Activated naive CD8-positive, alpha-beta T cell treated with anti-CD3 and anti-CD28 coated beads, Interleukin-2, amount 50 U/mL, for 24 hours (primary cell): Measurements from ENCODE around the gene SLC11A2.
A peak's percentile ranks its signal among the peaks of the same experiment; 100 is the strongest.

Experiments
- ATAC-seq: fragments of 150-1000 bp; cut with Tn5 transposase; one replicate; pipeline ENCODE4 v1.10.0; 2021
- DNase-seq: peaks from one replicate; pipeline ENCODE4 v3.0.0; 2021
- H3K27ac Mint-ChIP-seq: one replicate; pipeline ENCODE4 v1.8.0; 2021; ENCODE audit warnings: mild to moderate bottlenecking, mixed read lengths
- H3K27me3 Mint-ChIP-seq: one replicate; pipeline ENCODE4 v1.8.0; 2021; ENCODE audit warnings: mixed read lengths
- H3K36me3 Mint-ChIP-seq: one replicate; pipeline ENCODE4 v1.8.0; 2021; ENCODE audit warnings: low read depth, mixed read lengths
- H3K4me1 Mint-ChIP-seq: one replicate; pipeline ENCODE4 v1.8.0; 2021; ENCODE audit warnings: mixed read lengths
- H3K4me3 Mint-ChIP-seq: one replicate; pipeline ENCODE4 v1.8.0; 2021; ENCODE audit warnings: mild to moderate bottlenecking, moderate library complexity, mixed read lengths
- H3K9me3 Mint-ChIP-seq: one replicate; pipeline ENCODE4 v1.8.0; 2021; ENCODE audit warnings: mixed read lengths

SLC11A2 gene

GRCh38 chr12:50990791-50991190 is 35.4 kb downstream of the SLC11A2 start:
- Mint-ChIP-seq H3K4me3 (no peak overlapping the region), H3K27me3 (no peaks in the 10 kb centered on the region), H3K9me3 (no peaks in the 10 kb centered on the region), H3K36me3 (peaks cover 58% of the 10 kb centered on the region), H3K4me1 (peaks cover 34% of the 10 kb centered on the region), H3K27ac (peak overlapping the region; percentile 67)
- no peak for ATAC-seq
- no peak for DNase-seq

- no peak for DNase-seq
- Mint-ChIP-seq H3K4me1 (peaks cover 39% of the 10 kb centered on the region), H3K4me3 (no peak overlapping the region), H3K27me3 (no peaks in the 10 kb centered on the region), H3K9me3 (no peaks in the 10 kb centered on the region), H3K36me3 (peaks cover 52% of the 10 kb centered on the region), H3K27ac (peak overlapping the region; percentile 67)
- no peak for ATAC-seq
Observed at GRCh38 chr12:50990147-50990727, 35.9 kb downstream of the SLC11A2 start.

GRCh38 chr12:50988871-50989270 is 37.3 kb downstream of the SLC11A2 start:
- no peak for ATAC-seq
- no peak overlapping the region for H3K27ac Mint-ChIP-seq
- H3K36me3 Mint-ChIP-seq, result peaks cover 41% of the 10 kb centered on the region
- no peak for DNase-seq
- H3K27me3 Mint-ChIP-seq, result no peaks in the 10 kb centered on the region
- no peaks in the 10 kb centered on the region for H3K9me3 Mint-ChIP-seq
- peaks cover 47% of the 10 kb centered on the region for H3K4me1 Mint-ChIP-seq
- no peak overlapping the region for H3K4me3 Mint-ChIP-seq

- no peak for DNase-seq
- H3K9me3 Mint-ChIP-seq, result no peaks in the 10 kb centered on the region
- no peak overlapping the region for H3K4me3 Mint-ChIP-seq
- H3K27me3 Mint-ChIP-seq, result no peaks in the 10 kb centered on the region
- no peak overlapping the region for H3K27ac Mint-ChIP-seq
- peaks cover 47% of the 10 kb centered on the region for H3K4me1 Mint-ChIP-seq
- H3K36me3 Mint-ChIP-seq, result peaks cover 41% of the 10 kb centered on the region
- ATAC-seq, result no peak
Observed at GRCh38 chr12:50988051-50988450, 38.1 kb downstream of the SLC11A2 start.

GRCh38 chr12:50986966-50987737 is 39.0 kb downstream of the SLC11A2 start:
- peak overlapping the region; percentile 41 for H3K27ac Mint-ChIP-seq
- DNase-seq (peak; percentile 5), ATAC-seq (peak; percentile 44)
- no peaks in the 10 kb centered on the region for H3K9me3 Mint-ChIP-seq
- peaks cover 36% of the 10 kb centered on the region for H3K36me3 Mint-ChIP-seq
- peaks cover 47% of the 10 kb centered on the region for H3K4me1 Mint-ChIP-seq
- H3K4me3 Mint-ChIP-seq, result no peak overlapping the region
- H3K27me3 Mint-ChIP-seq, result no peaks in the 10 kb centered on the region

- Mint-ChIP-seq H3K4me3 (no peak overlapping the region), H3K27ac (peak overlapping the region; percentile 84), H3K27me3 (no peaks in the 10 kb centered on the region), H3K9me3 (no peaks in the 10 kb centered on the region), H3K36me3 (peaks cover 23% of the 10 kb centered on the region), H3K4me1 (peaks cover 43% of the 10 kb centered on the region)
- ATAC-seq (peak; percentile 82), DNase-seq (no peak)
Observed at GRCh38 chr12:50985322-50985721, 40.9 kb downstream of the SLC11A2 start.

GRCh38 chr12:50984586-50985298 is 41.4 kb downstream of the SLC11A2 start:
- peaks cover 23% of the 10 kb centered on the region for H3K36me3 Mint-ChIP-seq
- H3K9me3 Mint-ChIP-seq, result no peaks in the 10 kb centered on the region
- peak; percentile 35 for ATAC-seq
- H3K4me1 Mint-ChIP-seq, result peaks cover 48% of the 10 kb centered on the region
- DNase-seq, result no peak
- no peak overlapping the region for H3K4me3 Mint-ChIP-seq
- H3K27me3 Mint-ChIP-seq, result no peaks in the 10 kb centered on the region
- peak overlapping the region; percentile 84 for H3K27ac Mint-ChIP-seq

GRCh38 chr12:50981319-50982239 is 44.6 kb downstream of the SLC11A2 start:
- H3K27me3 Mint-ChIP-seq, result no peaks in the 10 kb centered on the region
- H3K9me3 Mint-ChIP-seq, result no peaks in the 10 kb centered on the region
- peaks cover 13% of the 10 kb centered on the region for H3K36me3 Mint-ChIP-seq
- no peak overlapping the region for H3K27ac Mint-ChIP-seq
- no peak for ATAC-seq
- H3K4me1 Mint-ChIP-seq, result peaks cover 40% of the 10 kb centered on the region
- H3K4me3 Mint-ChIP-seq, result no peak overlapping the region
- DNase-seq, result no peak

GRCh38 chr12:50980545-50980944 is 45.6 kb downstream of the SLC11A2 start:
- H3K4me3 Mint-ChIP-seq, result no peak overlapping the region
- H3K27me3 Mint-ChIP-seq, result no peaks in the 10 kb centered on the region
- H3K27ac Mint-ChIP-seq, result peak overlapping the region; percentile 25
- H3K36me3 Mint-ChIP-seq, result peaks cover 16% of the 10 kb centered on the region
- H3K4me1 Mint-ChIP-seq, result peaks cover 30% of the 10 kb centered on the region
- ATAC-seq, result no peak
- no peaks in the 10 kb centered on the region for H3K9me3 Mint-ChIP-seq
- no peak for DNase-seq

GRCh38 chr12:50979369-50980052 is 46.7 kb downstream of the SLC11A2 start:
- ATAC-seq (peak; percentile 36), DNase-seq (no peak)
- no peaks in the 10 kb centered on the region for H3K27me3 Mint-ChIP-seq
- peaks cover 21% of the 10 kb centered on the region for H3K4me1 Mint-ChIP-seq
- peak overlapping the region; percentile 24 for H3K4me3 Mint-ChIP-seq
- H3K27ac Mint-ChIP-seq, result no peak overlapping the region
- peaks cover 17% of the 10 kb centered on the region for H3K36me3 Mint-ChIP-seq
- no peaks in the 10 kb centered on the region for H3K9me3 Mint-ChIP-seq

- DNase-seq (no peak), ATAC-seq (no peak)
- no peaks in the 10 kb centered on the region for H3K27me3 Mint-ChIP-seq
- no peaks in the 10 kb centered on the region for H3K4me1 Mint-ChIP-seq
- H3K36me3 Mint-ChIP-seq, result peaks cover 21% of the 10 kb centered on the region
- H3K9me3 Mint-ChIP-seq, result no peaks in the 10 kb centered on the region
- H3K4me3 Mint-ChIP-seq, result no peak overlapping the region
- no peak overlapping the region for H3K27ac Mint-ChIP-seq
Observed at GRCh38 chr12:50971946-50972345, 54.2 kb downstream of the SLC11A2 start.

GRCh38 chr12:50964432-50964831 is 61.8 kb downstream of the SLC11A2 start:
- H3K9me3 Mint-ChIP-seq, result no peaks in the 10 kb centered on the region
- peaks cover 4% of the 10 kb centered on the region for H3K4me1 Mint-ChIP-seq
- H3K4me3 Mint-ChIP-seq, result no peak overlapping the region
- DNase-seq (no peak), ATAC-seq (no peak)
- H3K27me3 Mint-ChIP-seq, result no peaks in the 10 kb centered on the region
- no peak overlapping the region for H3K27ac Mint-ChIP-seq
- H3K36me3 Mint-ChIP-seq, result no peaks in the 10 kb centered on the region

GRCh38 chr12:50961708-50962107 is 64.5 kb downstream of the SLC11A2 start:
- no peaks in the 10 kb centered on the region for H3K36me3 Mint-ChIP-seq
- ATAC-seq, result no peak
- H3K4me1 Mint-ChIP-seq, result peaks cover 4% of the 10 kb centered on the region
- no peaks in the 10 kb centered on the region for H3K9me3 Mint-ChIP-seq
- no peak for DNase-seq
- H3K27me3 Mint-ChIP-seq, result no peaks in the 10 kb centered on the region
- no peak overlapping the region for H3K4me3 Mint-ChIP-seq
- no peak overlapping the region for H3K27ac Mint-ChIP-seq

GRCh38 chr12:50960130-50960529 is 66.1 kb downstream of the SLC11A2 start:
- no peaks in the 10 kb centered on the region for H3K9me3 Mint-ChIP-seq
- H3K36me3 Mint-ChIP-seq, result no peaks in the 10 kb centered on the region
- ATAC-seq (no peak), DNase-seq (no peak)
- H3K27me3 Mint-ChIP-seq, result no peaks in the 10 kb centered on the region
- no peak overlapping the region for H3K4me3 Mint-ChIP-seq
- peaks cover 4% of the 10 kb centered on the region for H3K4me1 Mint-ChIP-seq
- no peak overlapping the region for H3K27ac Mint-ChIP-seq
